ENCODE data around the gene ZNF180.
A peak's percentile ranks its signal among the peaks of the same experiment; 100 is the strongest.
"Not testable (repeated sequence)": the region's sequence is repeated elsewhere in the genome, so short reads cannot be mapped to it uniquely, and the experiment has no call there.

ZNF180 gene

DNA sequence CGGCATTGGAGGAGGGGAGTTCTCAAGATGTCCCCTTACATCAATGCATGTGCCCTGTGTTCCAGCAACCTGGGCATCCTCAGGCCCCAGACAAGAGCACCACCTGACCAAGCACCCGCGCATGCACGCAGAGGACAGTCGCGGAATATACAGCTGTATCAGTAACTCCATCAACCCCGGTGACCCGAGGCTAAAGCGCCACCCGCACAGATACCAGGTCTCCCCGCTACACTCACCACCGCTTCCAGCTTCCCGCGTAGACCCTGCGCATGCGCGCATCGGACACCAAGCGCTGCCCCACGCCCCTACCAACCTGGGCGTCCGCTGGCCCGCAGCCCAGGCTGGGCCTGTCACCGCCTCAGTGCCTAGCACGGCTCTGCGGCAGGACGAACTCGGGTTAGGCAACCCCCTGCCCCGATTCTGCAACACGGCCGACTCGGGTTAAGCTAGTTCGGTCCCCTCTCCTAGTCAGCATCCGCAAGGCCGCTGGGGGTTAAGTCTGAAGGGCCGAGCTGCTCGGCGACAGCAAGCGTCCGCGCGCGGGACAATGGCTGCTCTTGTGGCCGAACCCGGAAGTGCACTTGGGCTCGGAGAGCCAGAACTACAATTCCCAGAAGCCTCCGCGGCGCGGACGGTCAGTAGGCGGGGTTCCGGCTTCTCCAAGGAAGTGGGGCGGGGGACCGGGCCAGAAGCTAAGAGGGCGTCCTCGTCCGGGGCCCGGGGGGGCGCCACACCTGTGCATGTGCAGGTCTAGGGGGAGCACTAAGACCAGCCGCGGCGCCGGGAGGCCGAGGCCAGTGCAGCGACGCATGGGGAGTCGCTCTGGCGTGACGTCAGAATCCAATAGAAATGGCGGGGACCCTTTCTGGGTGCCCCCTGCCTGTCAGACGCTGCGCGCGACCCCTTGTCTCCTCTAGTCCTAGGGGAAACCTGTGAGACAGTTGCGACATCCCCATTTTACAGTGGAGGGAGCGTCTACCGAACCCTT, at the start of gene ZNF180:
Gene ZNF180, minus strand, starts transcription at position 561 of the 988 bp plus-strand sequence. CDS start 3,188 bp downstream, outside the sequence.
- peak; percentile 99 for DNase-seq

DNA sequence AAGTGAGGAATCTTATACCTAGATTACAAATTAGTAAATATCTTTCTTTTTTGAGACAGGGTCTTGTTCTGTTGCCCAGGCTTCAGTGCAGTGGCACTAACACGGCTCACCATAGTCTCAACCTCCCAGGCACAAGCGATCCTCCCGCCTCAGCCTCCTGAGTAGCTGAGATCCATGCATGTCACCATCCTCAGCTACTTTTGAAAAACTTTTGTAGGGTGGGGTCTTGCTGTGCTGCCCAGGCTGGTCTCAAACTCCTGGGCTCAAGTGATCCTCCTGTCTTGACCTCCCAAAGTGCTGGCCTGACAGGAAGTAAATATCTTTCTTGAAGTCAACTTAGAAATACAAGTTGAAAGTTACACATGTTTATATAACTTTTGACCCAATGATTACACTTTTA, 49.2 kb upstream of the ZNF180 start:
- no peak for DNase-seq

DNA sequence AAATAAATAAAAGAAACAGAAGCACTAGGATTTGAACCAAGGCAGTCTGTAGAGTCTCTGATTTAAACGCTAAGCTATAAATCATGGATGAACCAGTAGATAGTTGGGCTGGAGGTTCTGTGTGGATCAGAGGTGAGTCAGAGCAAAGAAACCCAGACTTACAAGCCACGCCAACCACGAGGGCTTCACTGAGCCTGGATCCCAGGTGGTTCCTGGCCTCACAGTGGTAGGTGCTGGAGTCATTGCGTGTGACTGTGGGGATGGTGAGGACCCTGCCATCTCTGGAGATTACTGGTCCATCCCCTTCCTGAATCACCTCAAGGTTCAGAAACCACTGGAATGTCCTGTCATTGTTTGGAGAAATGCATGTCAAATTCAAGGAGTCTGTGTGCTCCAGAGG, 48.4 kb upstream of the ZNF180 start:
- DNase-seq: no peak

DNA sequence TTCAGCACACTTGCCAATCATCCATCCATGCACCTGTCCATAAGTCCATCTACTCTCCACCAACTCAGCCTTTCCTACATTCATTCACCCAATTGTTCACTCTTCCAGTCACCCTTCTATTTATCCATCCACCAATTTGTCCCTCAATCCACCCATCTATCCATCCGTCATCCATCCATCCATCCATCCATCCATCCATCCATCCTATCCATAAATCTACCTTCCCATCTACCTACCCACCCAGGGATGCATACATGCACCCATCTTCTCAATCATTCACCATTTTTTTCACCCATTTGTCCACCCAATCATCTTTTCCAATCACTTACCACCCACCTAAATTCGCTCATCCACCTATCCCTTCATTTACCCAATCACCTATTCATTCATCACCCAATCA, 43.7 kb upstream of the ZNF180 start:
- DNase-seq: no peak

DNA sequence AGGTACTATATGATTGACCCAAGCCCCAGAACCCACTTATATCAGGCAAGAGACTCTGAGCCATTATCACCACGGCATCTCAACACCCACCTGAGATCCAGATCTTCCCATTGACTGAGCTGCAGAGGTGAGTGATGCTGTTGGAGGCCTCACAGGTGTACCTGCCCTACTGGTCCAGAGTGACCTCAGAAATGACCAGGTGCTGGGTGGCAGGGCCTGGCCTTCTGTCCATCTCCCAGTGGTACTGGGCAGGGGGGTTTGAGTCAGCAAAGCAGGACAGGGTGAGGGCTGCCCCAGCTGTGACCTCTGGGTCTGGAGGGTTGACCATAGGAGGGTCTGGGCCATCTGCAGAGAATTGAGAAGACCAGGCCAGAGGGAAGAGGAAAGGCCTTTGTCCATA, 42.3 kb upstream of the ZNF180 start:
- no peak for DNase-seq

DNA sequence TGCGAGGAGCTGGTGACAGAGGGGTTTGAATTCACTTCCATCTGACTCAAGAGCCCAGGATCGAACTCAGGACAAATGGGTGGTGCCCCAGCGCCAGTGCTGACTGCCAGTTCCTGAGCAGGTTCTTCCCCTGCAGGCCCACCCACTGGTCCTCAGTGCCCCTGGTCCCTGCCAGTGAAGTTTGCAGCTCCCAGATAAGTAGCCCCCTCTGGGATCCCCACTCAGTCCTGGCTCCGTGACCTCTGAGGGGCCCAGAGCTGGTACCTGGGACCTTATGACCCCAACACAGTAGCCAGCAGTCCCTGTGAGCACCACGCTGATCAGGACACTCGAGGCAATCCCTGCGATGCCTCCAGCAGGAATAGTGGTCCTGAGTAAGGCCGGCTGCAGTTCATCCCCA, 40.4 kb upstream of the ZNF180 start:
- no peak for DNase-seq

DNA sequence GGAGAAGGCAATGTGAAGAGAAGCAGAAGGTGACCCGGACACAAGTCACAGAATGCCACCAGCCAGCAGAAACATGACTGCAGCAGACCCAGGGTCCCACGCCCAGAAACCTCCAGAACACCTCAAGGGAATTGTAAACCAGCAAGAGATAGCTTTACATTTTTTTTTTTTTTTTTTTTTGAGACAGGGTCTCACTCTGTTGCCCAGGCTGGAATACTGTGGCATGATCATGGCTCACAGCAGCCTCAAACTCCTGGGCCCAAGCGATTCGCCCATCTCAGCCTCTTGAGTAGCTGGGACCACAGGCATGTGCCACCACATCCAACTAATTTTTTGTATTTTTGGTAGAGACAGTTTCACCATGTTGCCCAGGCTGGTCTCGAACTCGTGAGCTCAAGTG, 39.7 kb upstream of the ZNF180 start:
- no peak for DNase-seq

DNA sequence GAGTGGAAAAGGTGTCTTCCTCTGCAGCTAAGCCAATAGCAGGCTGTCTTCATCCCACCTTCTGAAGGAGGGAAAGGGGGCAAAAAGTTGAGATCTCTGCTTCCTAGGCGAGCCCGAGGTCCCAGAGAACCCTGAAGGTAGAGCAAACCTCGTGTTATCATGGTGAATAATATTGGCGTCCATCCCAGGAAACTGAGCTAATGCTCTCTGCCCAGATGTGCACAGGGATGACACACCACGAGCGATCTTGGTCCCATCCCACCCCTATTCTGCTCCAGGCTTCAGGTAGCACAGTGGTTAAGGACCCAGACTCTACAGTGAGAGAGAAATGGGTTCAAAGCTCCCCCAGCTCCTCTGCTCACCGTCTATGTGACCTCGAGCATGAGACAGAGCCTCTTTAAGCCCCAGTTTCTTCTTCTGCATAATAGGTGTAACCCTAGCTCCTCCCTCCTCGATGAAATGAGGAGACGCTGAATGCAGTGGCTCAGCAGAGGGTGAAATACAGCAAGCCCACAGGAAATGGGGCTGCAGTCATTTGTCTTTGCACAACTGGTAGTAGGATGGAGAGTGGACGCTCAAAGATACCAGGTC, 39.0 kb upstream of the ZNF180 start:
- DNase-seq: no peak

DNA sequence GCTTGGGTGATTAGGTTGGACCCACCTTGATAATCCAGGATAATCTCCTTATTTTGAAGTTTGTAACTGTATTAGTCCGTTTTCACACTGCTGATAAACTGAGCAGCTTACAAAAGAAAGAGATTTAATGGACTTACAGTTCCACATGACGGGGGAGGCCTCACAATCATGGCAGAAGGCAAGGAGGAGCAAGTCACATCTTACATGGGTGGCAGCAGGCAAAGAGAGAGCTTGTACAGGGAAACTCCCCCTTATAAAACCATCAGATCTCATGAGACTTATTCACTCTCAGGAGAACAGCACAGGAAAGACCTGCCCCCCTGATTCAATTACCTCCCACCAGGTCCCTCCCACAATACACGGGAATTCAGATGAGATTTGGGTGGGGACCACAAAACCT, 35.0 kb upstream of the ZNF180 start:
- DNase-seq: not testable (repeated sequence)

DNA sequence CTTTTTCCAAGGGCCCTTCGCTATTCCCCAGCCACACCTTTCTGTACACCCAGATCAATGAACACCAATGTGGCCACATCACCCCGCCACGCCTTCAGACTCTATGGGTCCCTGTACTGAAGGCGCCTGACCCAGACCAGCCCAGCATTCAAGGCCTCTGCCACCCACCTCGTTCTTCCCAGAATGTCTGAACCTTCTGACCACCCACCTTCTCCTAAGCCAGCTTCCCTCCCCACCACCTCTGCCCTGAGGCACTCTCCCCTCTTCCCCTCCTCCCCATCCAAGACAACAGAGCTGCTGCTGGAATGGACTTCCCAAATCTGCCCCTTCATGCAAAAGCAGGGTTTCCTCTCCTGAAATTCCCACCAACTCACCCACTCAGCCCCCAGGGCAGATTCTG, 32.5 kb upstream of the ZNF180 start:
- DNase-seq: no peak

DNA sequence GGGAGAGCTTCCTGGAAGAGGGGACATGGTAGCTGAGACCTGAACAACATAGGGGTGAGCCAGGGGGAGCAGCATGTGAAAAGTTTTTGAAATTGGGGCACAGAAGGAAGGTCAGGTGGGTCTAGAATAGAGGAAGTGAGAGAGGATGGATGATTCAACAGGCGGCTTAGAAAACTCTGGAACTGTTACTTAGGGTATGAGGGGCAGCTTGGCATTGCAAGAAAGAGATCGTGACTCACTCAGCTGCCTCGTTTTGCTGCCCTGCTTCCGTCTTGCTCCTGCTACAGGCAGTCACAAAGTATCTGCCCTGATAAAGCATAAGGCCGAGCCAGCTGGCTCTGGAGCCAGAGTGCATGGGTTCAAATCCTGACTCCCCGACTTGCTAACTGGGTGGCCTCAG, 30.5 kb upstream of the ZNF180 start:
- no peak for DNase-seq

DNA sequence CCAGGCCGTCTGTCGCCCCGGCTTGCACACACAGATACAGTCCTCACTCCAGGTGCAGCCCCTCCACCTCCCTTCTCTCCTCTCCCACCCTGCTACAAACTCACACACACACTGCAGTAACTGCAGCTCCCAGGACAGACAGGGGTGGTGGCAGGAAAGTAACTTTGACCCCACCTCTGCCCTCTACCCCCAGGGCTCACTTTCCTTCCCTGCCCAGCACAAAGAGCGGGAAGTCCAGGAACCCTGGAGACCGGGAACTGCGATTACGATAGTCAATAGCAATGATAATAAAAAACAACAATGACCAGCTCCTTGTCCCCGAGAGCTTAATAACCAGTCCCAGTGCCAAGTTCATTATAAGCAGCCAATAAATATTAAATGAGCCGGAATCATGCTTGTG, 29.2 kb upstream of the ZNF180 start, which contains the start of gene CEACAM20:
Gene CEACAM20, minus strand, starts transcription at position 140 of the 400 bp plus-strand sequence. CDS start 166 bp downstream, outside the sequence.
- no peak for DNase-seq

DNA sequence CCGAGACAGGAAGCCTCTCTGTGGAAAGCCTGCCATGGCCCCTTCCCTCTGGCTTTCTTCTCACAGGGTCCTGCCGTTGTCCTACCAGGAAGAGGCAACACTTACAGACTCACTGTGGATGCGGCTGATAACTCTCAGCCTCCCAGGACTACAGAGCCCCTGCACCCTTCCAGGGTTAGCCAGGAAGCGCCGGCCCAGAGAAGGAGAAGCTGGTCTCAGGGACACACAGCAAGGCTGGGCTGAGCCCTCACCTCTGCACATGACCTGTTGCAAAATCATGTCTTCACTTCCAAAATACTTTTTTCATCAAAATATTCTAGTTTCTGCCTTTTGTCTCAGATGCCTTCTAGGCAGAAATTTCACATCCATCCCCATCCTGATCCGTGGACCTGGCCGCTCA, 27.2 kb upstream of the ZNF180 start:
- no peak for DNase-seq

DNA sequence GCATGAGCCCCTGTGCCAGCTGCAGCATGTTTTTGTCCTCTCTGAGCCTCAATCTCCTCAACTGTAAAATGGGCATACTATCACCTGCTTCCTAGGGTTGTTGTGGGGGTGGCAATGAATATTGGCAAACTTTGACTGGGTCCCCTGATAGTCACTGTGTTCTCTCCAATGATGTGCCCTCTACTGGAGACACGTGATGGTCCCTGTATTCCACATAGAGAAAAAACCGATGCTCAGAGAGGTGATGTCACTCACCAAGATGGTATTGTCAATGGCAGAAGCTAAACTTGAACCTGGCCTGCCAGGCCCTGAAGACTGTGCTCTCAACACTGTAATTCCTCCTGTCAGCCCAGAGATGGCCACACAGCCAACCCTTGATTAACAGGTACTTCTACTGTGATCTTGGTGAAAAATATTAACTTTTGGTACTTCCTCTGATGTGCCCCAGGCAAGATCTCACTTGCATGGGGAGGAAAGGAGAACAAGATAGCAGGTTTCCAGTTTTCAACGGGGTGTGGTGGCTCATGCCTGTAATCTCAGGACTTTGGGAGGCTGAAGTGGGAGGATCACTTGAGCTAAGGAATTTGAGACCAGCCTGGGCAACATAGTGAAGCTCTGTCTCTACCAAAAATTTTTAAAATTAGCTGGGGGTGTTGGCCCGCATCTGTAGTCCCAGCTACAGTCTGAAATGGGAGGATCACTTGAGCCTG, 25.6 kb upstream of the ZNF180 start:
- DNase-seq: no peak

DNA sequence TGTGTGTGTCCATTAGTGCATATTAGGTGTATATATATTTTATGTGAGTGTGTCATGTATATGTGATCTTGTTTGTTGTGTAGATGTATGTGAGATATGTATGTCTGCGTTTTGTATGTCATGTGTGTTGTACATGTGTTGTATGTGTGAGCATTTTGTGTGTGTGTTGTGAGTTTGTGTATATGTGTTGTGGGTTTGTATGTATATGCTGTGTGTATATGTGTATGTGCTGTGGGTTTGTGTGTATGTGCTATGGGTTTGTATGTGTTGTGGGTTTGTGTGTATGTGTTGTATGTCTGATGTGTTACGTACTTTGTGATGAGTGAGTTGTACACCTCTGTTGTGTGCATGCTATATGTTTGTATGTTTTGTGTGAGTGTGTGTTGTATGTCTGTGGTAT, 21.0 kb upstream of the ZNF180 start:
- DNase-seq: no peak

DNA sequence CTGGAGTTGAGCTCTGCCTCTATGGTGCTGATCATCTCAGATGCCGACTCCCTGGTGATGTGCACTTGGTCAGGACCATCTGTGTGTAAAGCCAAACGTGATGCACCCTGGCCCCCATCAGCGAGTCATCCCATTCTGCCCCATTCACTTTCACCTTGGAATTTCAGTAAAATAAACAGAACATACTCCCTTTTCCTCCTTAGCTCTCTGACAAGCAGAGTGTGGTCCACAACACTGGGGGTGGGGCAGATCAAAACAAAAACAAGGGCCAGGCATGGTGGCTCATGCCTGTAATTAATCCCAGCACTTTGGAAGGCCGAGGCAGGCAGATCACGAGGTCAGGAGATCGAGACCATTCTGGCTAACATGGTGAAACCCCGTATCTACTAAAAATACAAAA, 16.8 kb upstream of the ZNF180 start:
- no peak for DNase-seq

DNA sequence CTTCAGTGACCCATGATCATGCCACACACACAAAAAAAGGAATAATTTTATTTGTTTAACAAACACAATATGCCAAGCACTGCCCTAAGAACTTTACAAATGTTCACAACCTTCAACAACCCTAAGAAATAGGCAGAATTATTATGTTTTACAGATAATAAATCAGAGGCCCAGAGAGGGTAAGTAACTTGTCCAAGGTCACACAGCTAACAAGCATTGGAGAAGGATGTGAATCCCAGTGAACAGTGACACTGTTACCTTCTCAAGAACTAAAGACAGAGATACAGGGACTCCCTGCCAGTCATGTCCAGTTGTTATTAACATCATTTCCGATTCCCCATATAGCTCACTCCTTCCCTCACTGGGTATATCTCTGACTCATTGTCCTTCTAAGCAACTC, 15.6 kb upstream of the ZNF180 start:
- no peak for DNase-seq

DNA sequence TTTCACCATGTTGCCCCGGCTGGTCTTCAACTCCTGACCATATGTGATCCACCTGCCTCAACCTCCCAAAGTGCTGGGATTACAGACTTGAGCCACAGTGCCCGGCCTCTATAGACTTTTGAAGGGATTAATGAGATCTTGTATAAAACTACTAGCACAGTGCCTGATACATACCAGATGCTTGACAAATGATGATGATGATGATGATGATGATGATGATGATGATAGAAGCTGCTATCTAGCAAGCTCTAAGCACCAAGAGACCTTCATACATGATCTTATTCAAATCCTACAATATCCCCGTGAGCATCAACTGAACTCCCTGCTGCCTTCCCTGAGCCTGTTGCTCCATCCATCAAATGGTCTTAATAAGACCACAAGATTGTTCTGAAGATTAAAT, 14.7 kb upstream of the ZNF180 start:
- no peak for DNase-seq

DNA sequence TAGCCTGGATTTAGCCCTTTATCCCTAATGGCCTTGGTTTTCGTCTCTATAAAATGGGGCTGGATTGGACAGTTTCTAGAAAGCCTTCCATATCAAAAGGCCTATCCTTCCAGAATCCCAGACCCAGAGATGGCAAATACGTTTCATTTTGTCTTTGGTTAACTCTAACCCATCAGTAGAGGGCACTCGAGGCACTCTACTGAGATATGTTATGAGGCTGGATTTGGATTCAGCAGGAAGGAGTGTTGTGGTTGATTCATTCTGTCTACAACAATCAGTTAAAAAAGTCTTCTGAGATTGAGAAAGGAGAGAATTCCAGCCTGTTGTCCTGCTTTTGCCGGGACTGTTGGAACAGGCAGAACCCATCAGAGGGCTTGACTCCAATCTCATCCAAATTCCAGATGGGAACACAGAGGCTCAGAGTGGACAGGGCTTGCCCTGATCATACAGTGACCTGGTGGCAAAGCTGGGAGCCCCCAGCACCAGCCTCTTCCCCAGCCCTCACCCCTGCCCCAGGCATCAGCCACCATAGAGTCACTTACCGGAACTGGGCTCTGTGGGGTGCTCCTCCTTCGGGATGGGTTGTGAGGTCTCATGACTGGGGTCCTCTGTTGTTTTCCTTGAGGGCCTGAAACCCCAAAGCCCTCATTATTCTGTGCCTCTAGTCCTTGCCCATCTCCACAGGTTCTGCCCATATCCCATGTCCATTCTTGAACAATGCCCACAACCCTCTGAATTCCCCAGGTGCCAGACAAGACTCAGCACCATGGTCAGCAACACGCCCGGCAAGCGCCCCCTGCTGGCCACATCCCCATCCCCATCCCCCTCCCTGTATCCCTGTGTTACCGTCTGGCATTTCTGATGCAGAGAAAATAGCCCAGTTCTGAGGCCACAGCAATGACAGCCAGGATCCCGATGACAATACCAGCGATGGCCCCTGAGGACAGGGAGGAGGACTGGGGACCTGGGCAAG, 12.3 kb upstream of the ZNF180 start:
- DNase-seq: no peak

DNA sequence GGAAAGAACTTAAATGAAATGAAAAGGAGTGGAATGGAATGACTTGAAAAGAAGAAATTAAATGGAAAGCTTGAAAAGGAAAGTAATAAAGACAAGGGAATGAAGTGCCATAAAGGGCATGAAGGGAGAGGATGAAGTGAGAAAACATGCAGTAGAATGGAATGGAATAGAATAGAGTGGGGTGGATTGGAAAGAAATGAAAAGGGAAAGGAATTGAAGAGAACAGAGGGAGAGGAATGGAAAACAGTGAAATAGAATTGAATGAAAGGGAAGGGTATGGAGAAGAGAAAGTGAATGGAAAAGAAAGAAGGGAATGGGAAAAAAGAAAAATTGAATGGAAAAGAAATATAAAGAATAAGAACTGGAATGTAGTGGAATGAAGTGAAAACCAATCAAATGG, 9.2 kb upstream of the ZNF180 start:
- DNase-seq: no peak

DNA sequence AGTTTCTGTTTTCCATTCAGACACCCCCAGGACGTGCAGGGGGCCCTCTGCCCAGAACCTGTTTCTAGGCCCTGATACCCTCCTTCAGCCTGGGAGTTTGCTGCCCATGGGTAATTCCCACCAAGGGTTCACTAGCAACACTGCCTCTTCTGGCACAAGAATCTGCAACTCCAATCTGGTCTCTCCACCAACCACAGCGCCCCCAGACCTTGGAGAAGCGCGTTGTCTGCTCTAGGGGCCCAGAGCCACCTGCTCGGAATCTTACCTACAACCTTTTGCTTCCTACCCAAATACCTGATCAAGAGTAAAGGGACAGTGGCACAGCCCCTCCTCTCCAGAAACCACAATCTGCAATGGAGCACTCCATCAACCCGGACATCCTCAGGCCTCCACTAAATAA, 763 bp downstream of the ZNF180 start:
- DNase-seq: no peak

DNA sequence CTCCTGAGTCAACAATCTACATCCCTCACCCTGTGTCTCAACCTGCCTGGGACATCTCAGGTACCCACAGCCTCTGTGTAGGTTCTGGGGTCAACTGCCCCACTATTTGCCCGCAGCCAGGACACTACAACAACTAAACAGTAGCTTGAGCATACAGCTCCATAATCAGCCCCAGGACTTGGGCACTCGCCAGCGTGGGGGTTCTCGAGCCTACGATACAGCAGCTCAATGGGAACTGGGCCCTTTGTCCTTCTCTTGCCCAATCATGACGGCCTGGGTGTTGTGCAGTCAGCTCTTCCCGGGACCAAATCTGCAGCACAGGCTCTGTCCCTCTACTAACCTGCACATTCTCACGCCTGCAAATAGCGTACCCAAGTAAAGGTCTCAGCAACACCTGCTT, 1.3 kb downstream of the ZNF180 start:
- no peak for DNase-seq
